Measurements from ENCODE around the gene SLC39A8. TPM values are rescaled to one million over a fixed set of nuclear protein-coding genes. Genes with fewer than 3 reads are reported as not detected.
A peak's percentile ranks its signal among the peaks of the same experiment; 100 is the strongest.

The SLC39A8 gene
- total RNA-seq, 1 donor, result 14.7 TPM

- TF ChIP-seq CTCF (IDR thresholded peaks at IDR 0.05; ENCODE audit: insufficient read depth, low read length), result no peak
- no peak for DNase-seq (ENCODE audit: low read depth)
- H3K4me3 ChIP-seq (ENCODE audit: low read depth, low read length), result no peak overlapping the region
Measured at GRCh38 chr4:102316585-102316984, 28.7 kb downstream of the SLC39A8 start.

GRCh38 chr4:102315532-102315931 is 29.8 kb downstream of the SLC39A8 start:
- H3K4me3 ChIP-seq (ENCODE audit: low read depth, low read length), result no peak overlapping the region
- no peak for TF ChIP-seq CTCF (IDR thresholded peaks at IDR 0.05; ENCODE audit: insufficient read depth, low read length)
- no peak for DNase-seq (ENCODE audit: low read depth)

- no peak for TF ChIP-seq CTCF (IDR thresholded peaks at IDR 0.05; ENCODE audit: insufficient read depth, low read length)
- no peak for DNase-seq (ENCODE audit: low read depth)
- H3K4me3 ChIP-seq (ENCODE audit: low read depth, low read length), result no peak overlapping the region
Measured at GRCh38 chr4:102312417-102312816, 32.9 kb downstream of the SLC39A8 start.

- no peak for DNase-seq (ENCODE audit: low read depth)
- TF ChIP-seq CTCF (IDR thresholded peaks at IDR 0.05; ENCODE audit: insufficient read depth, low read length), result no peak
- H3K4me3 ChIP-seq (ENCODE audit: low read depth, low read length), result no peak overlapping the region
Measured at GRCh38 chr4:102311912-102312311, 33.4 kb downstream of the SLC39A8 start.

- no peak for DNase-seq (ENCODE audit: low read depth)
- no peak overlapping the region for H3K4me3 ChIP-seq (ENCODE audit: low read depth, low read length)
- TF ChIP-seq CTCF (IDR thresholded peaks at IDR 0.05; ENCODE audit: insufficient read depth, low read length), result no peak
Measured at GRCh38 chr4:102311407-102311806, 33.9 kb downstream of the SLC39A8 start.

- DNase-seq (ENCODE audit: low read depth), result peak; percentile 10
- no peak for TF ChIP-seq CTCF (IDR thresholded peaks at IDR 0.05; ENCODE audit: insufficient read depth, low read length)
- H3K4me3 ChIP-seq (ENCODE audit: low read depth, low read length), result no peak overlapping the region
Measured at GRCh38 chr4:102308032-102308799, 37.1 kb downstream of the SLC39A8 start.

GRCh38 chr4:102305666-102306065 is 39.6 kb downstream of the SLC39A8 start:
- TF ChIP-seq CTCF (IDR thresholded peaks at IDR 0.05; ENCODE audit: insufficient read depth, low read length), result no peak
- no peak overlapping the region for H3K4me3 ChIP-seq (ENCODE audit: low read depth, low read length)
- no peak for DNase-seq (ENCODE audit: low read depth)

All from fibroblast of the aortic adventitia (primary cell).